Articular chondrocyte of knee joint (primary cell): ENCODE results near the gene SERPINE3. TPM values are rescaled to one million over a fixed set of nuclear protein-coding genes. Genes with fewer than 3 reads are reported as not detected.

Source experiments
- small RNA-seq: library from RNA; depleted of rRNA; stranded (forward); fragments of <200 nt; gene quantifications from one replicate; pipeline ENCODE3, GENCODE V24; 2012
- total RNA-seq: library from RNA; depleted of rRNA; stranded (reverse); fragments of >200 nt; gene quantifications from 2 replicates; pipeline ENCODE4 v1.2.3, GENCODE V29; 2012

SERPINE3 gene
- total RNA-seq, result 0.13 TPM in 1 of 2 replicates, not detected in the other

GRCh38 chr13:51339354-51339753, at the start of gene SERPINE3:
Gene SERPINE3, plus strand, starts transcription at chr13:51339691. Its CDS starts 1,401 bp downstream, at chr13:51341092.

Small RNA genes within 50 kb of the gene (small RNA-seq; reads per million reads assigned to genes)
- gene MIR5693, result not detected

Other genes with a start within 250 kb of the SERPINE3 start
- not detected in 2 replicates for gene C13orf42, start 228.4 kb upstream of the SERPINE3 start, total RNA-seq
- 6.4 and 7.1 TPM in 2 replicates for gene FAM124A, start 117.3 kb upstream of the SERPINE3 start, total RNA-seq
- gene INTS6, start 113.3 kb downstream of the SERPINE3 start, total RNA-seq, result 47.2 and 56.0 TPM in 2 replicates
- gene WDFY2, start 244.8 kb downstream of the SERPINE3 start, total RNA-seq, result 4.9 and 5.1 TPM in 2 replicates